ENCODE results near the gene CES3.

Gene CES3

GRCh38 chr16:66923866-66924265 is 37.2 kb upstream of the CES3 start:
- Histone ChIP-seq H3K4me3 (ENCODE audit: low read depth, low read length) (no peak overlapping the region), H3K27ac (ENCODE audit: extremely low read depth, low read depth, low read length) (no peak overlapping the region), H3K9me3 (ENCODE audit: control insufficient read depth, insufficient read depth, low read depth, low read length) (no peaks in the 10 kb centered on the region), H3K36me3 (ENCODE audit: control insufficient read depth in 2 of 2, insufficient read depth in 1 of 2, low read length in 2 of 2) (no peaks in the 10 kb centered on the region), H3K4me1 (ENCODE audit: control insufficient read depth, insufficient read depth, low read length) (no peaks in the 10 kb centered on the region; the same call in 1 of the 2 replicates)
- ChIA-PET CTCF (interaction anchor here (15.1 kb wide), 1 partner anchor 25 kb away, joined by 268 read pairs; no protein-coding TSS in a partner anchor), POLR2A (no interaction called here)
- TF ChIP-seq ZNF433 (tag by site-specific recombination; IDR thresholded peaks at IDR 0.05; ENCODE audit: low read depth): no peak
- TF ChIP-seq KLF8 (tag by site-specific recombination; IDR thresholded peaks at IDR 0.05): no peak
- TF ChIP-seq ZNF747 (tag by site-specific recombination; IDR thresholded peaks at IDR 0.05): no peak
- TF ChIP-seq ZNF16 (tag by site-specific recombination; IDR thresholded peaks at IDR 0.05; ENCODE audit: low read depth): no peak
- no peak for TF ChIP-seq KLF17 (tag by site-specific recombination; IDR thresholded peaks at IDR 0.05)
- TF ChIP-seq WT1 (tag by site-specific recombination; IDR thresholded peaks at IDR 0.05): no peak

- CTCF ChIA-PET: interaction anchor here (15.1 kb wide), 1 partner anchor 26 kb away, joined by 268 read pairs; no protein-coding TSS in a partner anchor
- H3K27ac ChIP-seq (ENCODE audit: extremely low read depth, low read depth, low read length): no peak overlapping the region
- peak overlapping the region; percentile 5; the same call in 1 of the 2 replicates for H3K4me3 ChIP-seq (ENCODE audit: low read depth, low read length)
- POLR2A ChIA-PET: no interaction called here
- no peak for TF ChIP-seq ZNF791 (tag by site-specific recombination; IDR thresholded peaks at IDR 0.05)
- TF ChIP-seq ZNF792 (tag by site-specific recombination; IDR thresholded peaks at IDR 0.05): no peak
- no peak for TF ChIP-seq ZNF518A (tag by site-specific recombination; conservative IDR thresholded peaks at IDR 0.05; ENCODE audit: low read depth)
- TF ChIP-seq PRDM1 (tag by site-specific recombination; IDR thresholded peaks at IDR 0.05): no peak
- TF ChIP-seq EGR2 (tag by site-specific recombination; IDR thresholded peaks at IDR 0.05; ENCODE audit: low read depth): no peak
- TF ChIP-seq REPIN1 (tag by site-specific recombination; IDR thresholded peaks at IDR 0.05; ENCODE audit: low read depth): 0 out of 2 replicates have a peak, but pooled peaks have one; percentile 81
- no peak for TF ChIP-seq ZNF248 (tag by site-specific recombination; IDR thresholded peaks at IDR 0.05)
- TF ChIP-seq ZNF664 (tag by site-specific recombination; IDR thresholded peaks at IDR 0.05): no peak
- no peaks in the 10 kb centered on the region for H3K9me3 ChIP-seq (ENCODE audit: control insufficient read depth, insufficient read depth, low read depth, low read length)
- no peaks in the 10 kb centered on the region for H3K36me3 ChIP-seq (ENCODE audit: control insufficient read depth in 2 of 2, insufficient read depth in 1 of 2, low read length in 2 of 2)
- H3K4me1 ChIP-seq (ENCODE audit: control insufficient read depth, insufficient read depth, low read length): no peaks in the 10 kb centered on the region; the same call in 1 of the 2 replicates
Measured at GRCh38 chr16:66924527-66925321, 36.3 kb upstream of the CES3 start.

GRCh38 chr16:66925322-66925840 is 35.7 kb upstream of the CES3 start, which contains the start of gene RRAD:
Gene RRAD, minus strand, starts transcription at chr16:66925535. Its CDS starts 356 bp downstream, at chr16:66925179.
- no peaks in the 10 kb centered on the region for H3K9me3 ChIP-seq (ENCODE audit: control insufficient read depth, insufficient read depth, low read depth, low read length)

More at GRCh38 chr16:66925322-66925840, 35.7 kb upstream of the CES3 start, which contains the start of gene RRAD:
- Histone ChIP-seq H3K36me3 (ENCODE audit: control insufficient read depth in 2 of 2, insufficient read depth in 1 of 2, low read length in 2 of 2) (no peaks in the 10 kb centered on the region), H3K4me3 (ENCODE audit: low read depth, low read length) (peak within 1 kb of the TSS; percentile 5; the same call in 1 of the 2 replicates), H3K27ac (ENCODE audit: extremely low read depth, low read depth, low read length) (no peak within 1 kb of the TSS), H3K4me1 (ENCODE audit: control insufficient read depth, insufficient read depth, low read length) (no peaks in the 10 kb centered on the region; the same call in 1 of the 2 replicates)
- ChIA-PET POLR2A (no interaction called here), CTCF (interaction anchor here (15.1 kb wide), 1 partner anchor 27 kb away, joined by 268 read pairs; no protein-coding TSS in a partner anchor)
- TF ChIP-seq ZFHX2 (tag by site-specific recombination; conservative IDR thresholded peaks at IDR 0.05) (peak; percentile 50), EGR2 (tag by site-specific recombination; IDR thresholded peaks at IDR 0.05; ENCODE audit: low read depth) (peak; percentile 57; the same call in 1 of the 2 replicates), ZSCAN16 (tag by site-specific recombination; IDR thresholded peaks at IDR 0.05) (no peak), MEIS1 (CRISPR knock-in tag; IDR thresholded peaks at IDR 0.05; ENCODE audit: borderline replicate concordance) (no peak), ZNF777 (tag by site-specific recombination; IDR thresholded peaks at IDR 0.05; ENCODE audit: borderline replicate concordance) (no peak), PRDM1 (tag by site-specific recombination; IDR thresholded peaks at IDR 0.05) (no peak), KLF1 (tag by site-specific recombination; IDR thresholded peaks at IDR 0.05) (0 out of 2 replicates have a peak, but pooled peaks have one; percentile 23)

Data from HEK293 (cell line).